Esophagus squamous epithelium (tissue), 5 donors: ENCODE data around the gene C16orf86. TPM values are rescaled to one million over a fixed set of nuclear protein-coding genes. Genes with fewer than 3 reads are reported as not detected.

Experiments
- DNase-seq: peaks from one replicate; lab custom pipeline; 2025; lab: John Stamatoyannopoulos, UW
- H3K27ac ChIP-seq, 4 donors: fragments of 200-600 bp; sonication (generic); one replicate each; pipeline ENCODE4 v1.5.1; 2016 to 2019; ENCODE audit warnings: mild to moderate bottlenecking in 1 of 4
- H3K27me3 ChIP-seq, 4 donors: fragments of 200-600 bp; sonication (generic); 1 replicate in 3 of 4; 2 replicates in 1 of 4; pipeline versions ENCODE4 v1.5.1 to v1.6.0; 2017 to 2021; ENCODE audit warnings: antibody characterized with exemption in 1 of 4
- H3K36me3 ChIP-seq, 3 donors: fragments of 200-600 bp; sonication (generic); one replicate each; pipeline ENCODE4 v1.5.1; 2016 to 2019
- H3K4me1 ChIP-seq, 3 donors: fragments of 200-600 bp; sonication (generic); one replicate each; pipeline ENCODE4 v1.5.1; 2017 to 2019
- H3K4me3 ChIP-seq, 4 donors: fragments of 200-600 bp; sonication (generic); 1 replicate in 3 of 4; 2 replicates in 1 of 4; pipeline ENCODE4 v1.5.1; 2016 to 2019; ENCODE audit warnings: mild to moderate bottlenecking in 2 of 4, moderate library complexity in 1 of 4
- H3K9me3 ChIP-seq, 3 donors: fragments of 200-600 bp; sonication (generic); one replicate each; pipeline ENCODE4 v1.5.1; 2016 to 2019
- CTCF ChIP-seq, 6 experiments: fragments of 450-650 bp in 4 of 6; fragments of 200-600 bp in 2 of 6; sonication (generic) in 2 of 6; IDR thresholded peaks; one replicate each; pipeline ENCODE4 v1.5.1; 2016 to 2019; ENCODE audit warnings: antibody characterized with exemption in 6 of 6, mild to moderate bottlenecking in 4 of 6, moderate library complexity in 4 of 6
- POLR2A ChIP-seq, 4 donors: fragments of 450-650 bp; IDR thresholded peaks; one replicate each; pipeline ENCODE4 v1.6.1; 2017; ENCODE audit warnings: antibody characterized with exemption in 4 of 4, mild to moderate bottlenecking in 4 of 4, moderate library complexity in 3 of 4
- WGBS, 2 donors: methylation state at CpG; one replicate each; pipeline ENCODE4 v1.1.5; 2018; 5-methylcytosine and 5-hydroxymethylcytosine counted together
- intact Hi-C: fragments of 100-400 bp; cut with DNase I; formaldehyde crosslinking; loops from one replicate; pipeline ENCODE4 v1.15.0; 2022
- total RNA-seq, 4 donors: library from RNA; depleted of rRNA; stranded (reverse); fragments of >200 nt; gene quantifications; one replicate each; pipeline ENCODE4 v1.1.0, GENCODE V29; 2016
- donor health status: DM: yes; HTN: yes; CAD: no.

Gene C16orf86
- total RNA-seq, 4 donors from 2014 or later, result 1.1 to 3.1 (median 2.4) TPM; not detected in 1

GRCh38 chr16:67709050-67709449, 42.4 kb downstream of the C16orf86 start:
- Histone ChIP-seq H3K4me3 (no peak overlapping the region), H3K27me3 (no peaks in the 10 kb centered on the region), H3K36me3 (peaks cover 0 to 18% (median 0%) of the 10 kb centered on the region in 3 donors), H3K27ac (peak overlapping the region in 2 of 4 donors; percentile 5 to 55), H3K9me3 (no peaks in the 10 kb centered on the region), H3K4me1 (peaks cover 4 to 43% (median 6%) of the 10 kb centered on the region in 3 donors)
- WGBS, 2 donors, result 86% methylated on average over 1 of the region's 1 CpG; no CpG with 5 or more reads in 1 of the 2 donors
- intact Hi-C loops, result no loop called here
- no peak for DNase-seq
- TF ChIP-seq CTCF (IDR thresholded peaks at IDR 0.05) (no peak), POLR2A (IDR thresholded peaks at IDR 0.05) (no peak)

- peaks cover 0 to 18% (median 0%) of the 10 kb centered on the region in 3 donors for H3K36me3 ChIP-seq
- no peaks in the 10 kb centered on the region for H3K9me3 ChIP-seq
- TF ChIP-seq CTCF (IDR thresholded peaks at IDR 0.05), result no peak
- TF ChIP-seq POLR2A (IDR thresholded peaks at IDR 0.05), result no peak
- no peak for DNase-seq
- H3K27ac ChIP-seq, result no peak overlapping the region
- H3K4me1 ChIP-seq, result peaks cover 0 to 40% (median 6%) of the 10 kb centered on the region in 3 donors
- no peaks in the 10 kb centered on the region for H3K27me3 ChIP-seq
- WGBS, 2 donors, result 80 to 88% methylated on average over 5 to 6 of the region's 6 CpGs
- intact Hi-C loops, result no loop called here
- no peak overlapping the region for H3K4me3 ChIP-seq
Observed at GRCh38 chr16:67710607-67711006, 44.0 kb downstream of the C16orf86 start.

- Histone ChIP-seq H3K4me1 (peaks cover 8 to 54% (median 10%) of the 10 kb centered on the region in 3 donors), H3K27ac (peak overlapping the region in 1 of 4 donors; percentile 42), H3K36me3 (peaks cover 0 to 18% (median 0%) of the 10 kb centered on the region in 3 donors), H3K27me3 (no peaks in the 10 kb centered on the region), H3K9me3 (no peaks in the 10 kb centered on the region), H3K4me3 (no peak overlapping the region)
- intact Hi-C loops, result no loop called here
- DNase-seq, result no peak
- 65 to 85% methylated on average over 5 of the region's 5 CpGs for WGBS, 2 donors
- no peak for TF ChIP-seq POLR2A (IDR thresholded peaks at IDR 0.05)
- TF ChIP-seq CTCF (IDR thresholded peaks at IDR 0.05), result no peak
Observed at GRCh38 chr16:67713647-67714273, 47.1 kb downstream of the C16orf86 start.

GRCh38 chr16:67714522-67714921, 47.9 kb downstream of the C16orf86 start:
- Histone ChIP-seq H3K4me3 (no peak overlapping the region), H3K36me3 (peaks cover 0 to 18% (median 0%) of the 10 kb centered on the region in 3 donors), H3K27me3 (no peaks in the 10 kb centered on the region), H3K27ac (no peak overlapping the region), H3K4me1 (peaks cover 7 to 51% (median 8%) of the 10 kb centered on the region in 3 donors), H3K9me3 (no peaks in the 10 kb centered on the region)
- intact Hi-C loops, result no loop called here
- DNase-seq, result no peak
- WGBS, 2 donors, result 75 to 92% methylated on average over 1 of the region's 1 CpG
- no peak for TF ChIP-seq CTCF (IDR thresholded peaks at IDR 0.05)
- no peak for TF ChIP-seq POLR2A (IDR thresholded peaks at IDR 0.05)

GRCh38 chr16:67716097-67716496, 49.5 kb downstream of the C16orf86 start:
- intact Hi-C loops, result no loop called here
- no peaks in the 10 kb centered on the region for H3K9me3 ChIP-seq
- H3K27me3 ChIP-seq, result no peaks in the 10 kb centered on the region
- no peak overlapping the region for H3K4me3 ChIP-seq
- TF ChIP-seq CTCF (IDR thresholded peaks at IDR 0.05) (no peak), POLR2A (IDR thresholded peaks at IDR 0.05) (no peak)
- H3K4me1 ChIP-seq, result peaks cover 8 to 60% (median 15%) of the 10 kb centered on the region in 3 donors
- peaks cover 0 to 9% (median 0%) of the 10 kb centered on the region in 3 donors for H3K36me3 ChIP-seq
- no peak overlapping the region for H3K27ac ChIP-seq
- 97 to 98% methylated on average over 2 of the region's 2 CpGs for WGBS, 2 donors
- no peak for DNase-seq
